ENCODE data around the gene CS. TPM values are rescaled to one million over a fixed set of nuclear protein-coding genes. Genes with fewer than 3 reads are reported as not detected.
A peak's percentile ranks its signal among the peaks of the same experiment; 100 is the strongest.
"Not testable (repeated sequence)": the region's sequence is repeated elsewhere in the genome, so short reads cannot be mapped to it uniquely, and the experiment has no call there.

Gene CS
- polyA plus RNA-seq, 1 of the 3 experiments (the other 2 are of a cell fraction) = 121 TPM

DNA sequence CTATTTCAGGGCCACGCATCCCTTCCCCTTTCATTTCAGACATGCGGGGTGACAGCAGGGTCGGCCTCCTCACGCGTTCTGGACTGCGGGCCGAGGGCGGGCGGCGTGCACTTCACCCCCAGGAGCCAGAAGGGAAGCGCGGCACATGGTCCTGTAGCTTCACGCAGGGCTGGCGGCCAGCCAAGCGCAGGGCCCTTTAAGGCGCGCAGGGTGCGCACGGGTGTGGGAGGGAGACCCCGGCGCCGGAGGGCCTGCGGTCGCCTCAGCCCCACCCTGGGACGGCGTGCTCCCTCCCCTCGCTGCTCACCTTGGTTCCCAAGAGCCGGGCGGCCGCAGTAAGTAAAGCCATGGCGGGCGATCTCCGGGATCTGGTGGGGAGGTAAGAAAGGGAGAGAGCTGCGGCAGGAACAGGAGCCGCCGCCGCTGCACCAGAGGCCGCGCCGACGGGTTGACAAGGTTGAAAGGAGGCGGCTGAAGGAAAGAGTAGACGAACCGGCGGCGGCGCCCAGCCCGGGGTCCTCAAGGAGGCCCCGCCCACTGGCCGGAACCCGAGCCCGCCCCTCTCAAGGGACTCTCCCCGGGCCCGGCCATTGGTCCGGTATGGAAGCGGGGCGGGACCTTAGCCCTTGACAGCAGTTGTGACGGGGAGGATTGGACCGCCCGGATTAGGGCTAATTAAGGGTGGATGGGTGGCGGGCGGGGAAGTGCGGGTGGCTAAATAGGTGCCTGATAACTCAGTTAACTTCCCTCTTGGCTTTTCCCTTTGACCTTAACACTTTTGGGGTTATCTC, at the start of gene CS (continued):
- TF ChIP-seq PBX3 (IDR thresholded peaks at IDR 0.05) (peak; percentile 90), FOXM1 (IDR thresholded peaks at IDR 0.05; ENCODE audit: low read depth) (no peak), TAF1 (IDR thresholded peaks at IDR 0.05; ENCODE audit: borderline replicate concordance, low read depth, low read length) (peak; percentile 77; the same call in 1 of the 2 replicates), POLR2AphosphoS5 (IDR thresholded peaks at IDR 0.05; ENCODE audit: low read depth, low read length) (peak; percentile 70; the same call in 1 of the 2 replicates), RCOR1 (IDR thresholded peaks at IDR 0.05; ENCODE audit: low read length) (no peak), REST (IDR thresholded peaks at IDR 0.05; ENCODE audit: low read depth, low read length) (no peak), FOXJ3 (CRISPR knock-in tag; IDR thresholded peaks at IDR 0.05) (no peak), TEAD4 (IDR thresholded peaks at IDR 0.05; ENCODE audit: borderline replicate concordance, insufficient read depth) (no peak)

GRCh38 chr12:56348776-56349175, 48.6 kb upstream of the CS start:
- H3K27ac ChIP-seq (ENCODE audit: low read depth in 2 of 2, low read length in 1 of 2) = no peak overlapping the region
- no peaks in the 10 kb centered on the region for H3K9me2 ChIP-seq
- H2AFZ ChIP-seq (ENCODE audit: low read depth) = no peak overlapping the region
- no peaks in the 10 kb centered on the region for H3K79me2 ChIP-seq (ENCODE audit: insufficient read depth)
- CTCF ChIA-PET = interaction anchor here (0.6 to 1.4 kb wide), 3 partner anchors 11 to 119 kb away, joined by 3 read pairs; partner anchors contain the start of gene STAT2
- POLR2A ChIA-PET = interaction anchor here (1.7 kb wide), 1 partner anchor 15 kb away, joined by 6 read pairs; the partner anchor contains the start of gene PAN2
- peaks cover 59 to 60% of the 10 kb centered on the region in 2 experiments for H3K36me3 ChIP-seq (replicated peaks in 1 of 2; ENCODE audit: control insufficient read depth in 1 of 2, insufficient read depth in 2 of 2, low read length in 1 of 2)
- no peak overlapping the region for H3K4me3 ChIP-seq (ENCODE audit: low read depth in 2 of 2, low read length in 1 of 2)
- no peaks in the 10 kb centered on the region for H4K20me1 ChIP-seq (ENCODE audit: insufficient read depth)
- H3K4me2 ChIP-seq = no peak overlapping the region
- TF ChIP-seq FOXJ3 (CRISPR knock-in tag; IDR thresholded peaks at IDR 0.05) (no peak), TCF12 (IDR thresholded peaks at IDR 0.05) (no peak), PBX3 (IDR thresholded peaks at IDR 0.05) (no peak), TAF1 (IDR thresholded peaks at IDR 0.05; ENCODE audit: borderline replicate concordance, low read depth, low read length) (no peak), YY1 (IDR thresholded peaks at IDR 0.05; ENCODE audit: low read depth) (no peak), EP300 (IDR thresholded peaks at IDR 0.05; ENCODE audit: borderline replicate concordance in 1 of 2, low read depth in 1 of 2, low read length in 1 of 2) (no peak)
- H3K27me3 ChIP-seq (ENCODE audit: insufficient read depth) = no peaks in the 10 kb centered on the region
- 96% methylated on average over 5 of the region's 5 CpGs for WGBS (ENCODE audit: low lambda C conversion rate)
- DNase-seq = no peak
- no peaks in the 10 kb centered on the region for H3K4me1 ChIP-seq (ENCODE audit: control insufficient read depth in 1 of 2, insufficient read depth in 2 of 2, low read depth in 1 of 2, low read length in 1 of 2)
- no peaks in the 10 kb centered on the region for H3K9me3 ChIP-seq
- H3F3A ChIP-seq (replicated peaks; ENCODE audit: insufficient read depth) = no peaks in the 10 kb centered on the region
- H3K9ac ChIP-seq = no peak overlapping the region

DNA sequence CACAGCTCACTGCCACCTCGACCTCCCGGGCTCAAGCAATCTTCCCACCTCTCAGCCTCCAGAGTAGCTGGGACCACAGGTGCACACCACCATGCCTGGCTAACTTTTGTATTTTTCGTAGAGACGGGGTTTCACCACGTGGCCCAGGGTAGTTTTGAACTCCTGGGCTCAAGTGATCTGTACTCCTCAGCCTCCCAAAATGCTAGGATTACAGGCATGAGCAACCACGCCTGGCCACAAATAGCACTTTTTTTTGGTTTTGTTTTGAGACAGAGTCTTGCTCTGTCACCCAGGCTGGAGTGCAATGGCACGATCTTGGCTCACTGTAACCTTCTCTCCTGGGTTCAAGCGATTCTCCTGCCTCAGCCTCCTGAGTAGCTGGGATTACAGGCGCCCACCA, 47.1 kb upstream of the CS start:
- DNase-seq = not testable (repeated sequence)

More for the DNA sequence above, 47.1 kb upstream of the CS start:
- H2AFZ ChIP-seq (ENCODE audit: low read depth); H3K27me3 ChIP-seq (ENCODE audit: insufficient read depth); H3F3A ChIP-seq (replicated peaks; ENCODE audit: insufficient read depth); POLR2A ChIA-PET; H3K27ac ChIP-seq (ENCODE audit: low read depth in 2 of 2, low read length in 1 of 2); H3K9ac ChIP-seq; H3K9me3 ChIP-seq; H3K79me2 ChIP-seq (ENCODE audit: insufficient read depth); H3K9me2 ChIP-seq; CTCF ChIA-PET; H3K4me1 ChIP-seq (ENCODE audit: control insufficient read depth in 1 of 2, insufficient read depth in 2 of 2, low read depth in 1 of 2, low read length in 1 of 2); H3K4me2 ChIP-seq; H4K20me1 ChIP-seq (ENCODE audit: insufficient read depth); H3K4me3 ChIP-seq (ENCODE audit: low read depth in 2 of 2, low read length in 1 of 2): not testable (repeated sequence)
- H3K36me3 ChIP-seq (replicated peaks in 1 of 2; ENCODE audit: control insufficient read depth in 1 of 2, insufficient read depth in 2 of 2, low read length in 1 of 2) = peaks cover 63 to 68% of the 10 kb centered on the region in 2 experiments
- WGBS (ENCODE audit: low lambda C conversion rate) = 97% methylated on average over 9 of the region's 9 CpGs

Measured in SK-N-SH (cell line).